Subcutaneous abdominal adipose tissue (tissue), 5 donors: ENCODE data around the gene ATP2B2.

ENCODE experiments used
- H3K27ac ChIP-seq: one replicate; pipeline ENCODE4 v1.7.0; 2013; ENCODE audit warnings: low read depth, mild to moderate bottlenecking, inconsistent platforms, low read length, moderate library complexity
- H3K27me3 ChIP-seq, 5 donors: one replicate each; pipeline ENCODE4 v1.7.0; 2013; ENCODE audit warnings: low read length in 5 of 5, inconsistent platforms in 1 of 5; ENCODE audit not compliant: control insufficient read depth in 5 of 5, insufficient read depth in 4 of 5
- H3K36me3 ChIP-seq, 5 donors: one replicate each; pipeline ENCODE4 v1.7.0; 2013; ENCODE audit warnings: low read length in 5 of 5; ENCODE audit not compliant: control insufficient read depth in 5 of 5, insufficient read depth in 5 of 5
- H3K4me1 ChIP-seq, 5 donors: one replicate each; pipeline ENCODE4 v1.7.0; 2013; ENCODE audit warnings: low read length in 5 of 5, mild to moderate bottlenecking in 3 of 5, moderate library complexity in 1 of 5; ENCODE audit not compliant: control insufficient read depth in 5 of 5, insufficient read depth in 5 of 5
- H3K4me3 ChIP-seq, 5 donors: one replicate each; pipeline ENCODE4 v1.7.0; 2013; ENCODE audit warnings: low read length in 5 of 5, low read depth in 1 of 5
- H3K9ac ChIP-seq, 5 donors: one replicate each; pipeline ENCODE4 v1.7.0; 2013; ENCODE audit warnings: low read length in 5 of 5, mild to moderate bottlenecking in 4 of 5, moderate library complexity in 3 of 5
- H3K9me3 ChIP-seq, 5 donors: one replicate each; pipeline ENCODE4 v1.7.0; 2013; ENCODE audit warnings: low read length in 5 of 5; ENCODE audit not compliant: control insufficient read depth in 5 of 5
- donor health status: healthy.
- donor health status: healthy.
- donor health status: healthy.
- donor health status: healthy.
- donor health status: healthy.

Gene ATP2B2

DNA sequence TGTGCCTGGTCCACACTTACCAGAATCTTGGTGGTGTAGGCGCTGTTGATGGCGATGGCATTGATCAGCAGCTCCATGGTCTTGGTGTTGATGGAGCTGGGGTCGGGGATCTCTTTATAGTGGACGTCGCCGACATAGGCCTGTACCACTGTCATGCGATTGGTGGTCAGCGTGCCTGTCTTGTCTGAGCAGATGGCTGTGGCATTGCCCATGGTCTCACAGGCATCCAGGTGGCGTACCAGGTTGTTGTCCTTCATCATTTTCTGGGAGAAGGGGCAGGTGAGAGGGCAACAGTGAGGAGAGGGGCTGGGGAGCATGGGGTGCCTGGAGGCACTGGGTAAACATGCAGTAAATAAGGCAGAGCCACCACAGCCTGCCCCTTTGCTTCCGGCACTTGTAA lies 133.6 kb downstream of the ATP2B2 start:
- no peak overlapping the region for H3K4me3 ChIP-seq
- H3K9me3 ChIP-seq: peaks cover 0 to 11% (median 8%) of the 10 kb centered on the region in 5 donors
- H3K27me3 ChIP-seq: peaks cover 0 to 9% (median 4%) of the 10 kb centered on the region in 5 donors
- no peaks in the 10 kb centered on the region for H3K36me3 ChIP-seq
- no peak overlapping the region for H3K27ac ChIP-seq
- no peaks in the 10 kb centered on the region for H3K4me1 ChIP-seq
- no peak overlapping the region for H3K9ac ChIP-seq

DNA sequence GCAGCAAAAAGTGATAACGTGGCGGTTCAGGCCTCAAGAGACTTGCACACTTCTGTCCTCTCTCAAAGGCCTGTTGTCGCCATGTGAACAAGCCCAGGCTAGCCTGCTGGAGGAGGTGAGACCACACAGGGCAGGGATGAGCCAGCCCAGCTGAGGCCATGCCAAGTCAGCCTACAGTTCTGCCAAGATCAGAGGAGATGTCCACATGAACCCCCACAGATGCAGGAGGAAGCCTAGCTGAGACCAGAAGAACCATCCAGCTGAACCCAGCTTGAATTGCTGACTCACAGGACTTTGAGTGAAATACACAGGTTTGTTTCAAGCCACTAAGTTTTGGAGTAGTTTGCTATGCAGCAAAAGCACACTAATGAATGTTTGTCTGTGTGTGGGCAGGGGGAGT lies 134.2 kb downstream of the ATP2B2 start:
- Histone ChIP-seq H3K27ac (no peak overlapping the region), H3K9me3 (peaks cover 0 to 11% (median 8%) of the 10 kb centered on the region in 5 donors), H3K4me3 (no peak overlapping the region), H3K4me1 (no peaks in the 10 kb centered on the region), H3K36me3 (no peaks in the 10 kb centered on the region), H3K9ac (no peak overlapping the region), H3K27me3 (peaks cover 0 to 5% (median 4%) of the 10 kb centered on the region in 5 donors)

DNA sequence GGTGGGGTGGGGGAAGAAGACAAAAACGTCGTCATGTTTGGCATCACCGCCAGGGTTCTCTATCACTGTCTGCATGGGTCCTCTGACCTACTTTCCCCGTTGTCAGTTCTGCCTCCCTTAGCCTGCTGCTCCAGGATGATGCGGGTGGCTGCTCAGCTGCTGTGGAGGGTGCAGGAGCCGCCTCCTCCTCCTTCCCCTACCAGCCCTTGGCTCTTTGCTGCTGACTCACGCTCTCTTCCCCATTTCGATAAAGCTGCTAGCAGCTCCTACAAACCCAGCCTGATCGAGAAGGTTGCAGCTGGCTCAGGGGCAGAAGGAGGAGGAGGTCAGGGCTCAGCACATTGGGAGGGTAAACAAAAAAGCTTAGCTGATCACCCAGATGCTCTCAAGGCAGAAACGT lies 135.0 kb downstream of the ATP2B2 start:
- H3K4me1 ChIP-seq: no peaks in the 10 kb centered on the region
- H3K4me3 ChIP-seq: no peak overlapping the region
- H3K9ac ChIP-seq: no peak overlapping the region
- peaks cover 0 to 5% (median 4%) of the 10 kb centered on the region in 5 donors for H3K27me3 ChIP-seq
- no peak overlapping the region for H3K27ac ChIP-seq
- peaks cover 0 to 11% (median 8%) of the 10 kb centered on the region in 5 donors for H3K9me3 ChIP-seq
- H3K36me3 ChIP-seq: no peaks in the 10 kb centered on the region

DNA sequence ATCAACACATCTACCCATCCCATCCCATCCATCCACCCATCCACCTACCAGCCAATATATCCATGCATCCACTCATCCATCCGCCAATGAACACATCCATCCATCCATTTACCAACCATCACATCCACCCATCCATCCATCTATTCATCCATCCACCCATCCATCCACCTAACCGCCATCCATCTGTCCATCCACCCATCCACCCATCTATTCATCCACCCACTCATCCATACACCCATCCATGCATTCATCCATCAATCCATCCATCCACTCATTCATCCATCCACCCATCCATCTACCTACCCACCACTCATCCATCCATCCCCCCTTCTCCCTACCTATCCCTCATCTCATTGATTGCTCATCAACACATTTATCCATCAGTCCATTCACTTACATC lies 136.9 kb downstream of the ATP2B2 start:
- H3K4me3 ChIP-seq: no peak overlapping the region
- peaks cover 0 to 5% (median 4%) of the 10 kb centered on the region in 5 donors for H3K27me3 ChIP-seq
- H3K4me1 ChIP-seq: no peaks in the 10 kb centered on the region
- peaks cover 0 to 11% (median 8%) of the 10 kb centered on the region in 5 donors for H3K9me3 ChIP-seq
- no peak overlapping the region for H3K9ac ChIP-seq
- H3K36me3 ChIP-seq: no peaks in the 10 kb centered on the region
- no peak overlapping the region for H3K27ac ChIP-seq

DNA sequence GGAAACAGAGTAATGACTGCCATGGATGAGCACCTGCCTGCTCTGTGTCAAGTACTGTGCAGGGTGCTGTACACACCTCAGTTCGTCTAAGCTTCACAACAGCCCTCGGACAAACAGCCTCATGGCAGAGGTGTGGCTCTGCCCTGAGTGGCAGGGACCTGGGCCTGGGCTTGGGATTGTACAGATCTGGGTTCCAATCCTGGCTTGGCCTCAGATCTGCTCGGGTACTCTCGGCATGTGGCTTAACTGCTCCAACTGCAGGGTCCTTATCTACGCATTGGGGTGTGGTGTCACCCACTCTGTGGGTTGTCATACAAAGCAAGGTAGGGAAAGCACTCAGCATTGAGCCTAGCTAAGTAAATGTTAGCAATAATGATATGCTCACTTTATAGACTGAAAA lies 137.9 kb downstream of the ATP2B2 start:
- H3K4me1 ChIP-seq: no peaks in the 10 kb centered on the region
- no peak overlapping the region for H3K27ac ChIP-seq
- peaks cover 0 to 5% (median 4%) of the 10 kb centered on the region in 5 donors for H3K27me3 ChIP-seq
- H3K9me3 ChIP-seq: peaks cover 0 to 14% (median 11%) of the 10 kb centered on the region in 5 donors
- no peaks in the 10 kb centered on the region for H3K36me3 ChIP-seq
- H3K9ac ChIP-seq: no peak overlapping the region
- H3K4me3 ChIP-seq: no peak overlapping the region

DNA sequence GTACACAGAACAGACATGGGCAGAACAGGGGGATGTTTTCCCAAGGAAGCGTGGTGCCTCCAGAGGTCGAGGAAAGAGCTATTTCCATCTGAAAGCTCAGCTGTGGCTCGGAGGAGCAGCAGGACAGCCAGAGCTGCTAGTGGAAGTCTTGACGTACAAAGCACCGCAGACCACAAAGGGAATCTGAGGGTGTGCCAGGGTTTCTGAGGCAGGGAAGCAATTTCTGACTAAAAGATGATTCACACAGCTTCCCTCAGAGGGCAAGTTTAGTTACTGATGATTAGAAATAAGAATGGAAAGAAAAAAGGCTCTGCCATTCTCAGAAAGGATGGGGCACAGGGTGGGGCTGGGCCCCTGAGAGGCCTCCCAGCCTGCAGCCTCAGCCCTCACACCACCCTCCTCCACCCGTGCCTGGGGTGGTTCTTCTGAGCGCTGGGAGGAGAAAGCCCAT lies 138.7 kb downstream of the ATP2B2 start:
- no peaks in the 10 kb centered on the region for H3K4me1 ChIP-seq
- no peak overlapping the region for H3K27ac ChIP-seq
- H3K4me3 ChIP-seq: no peak overlapping the region
- no peaks in the 10 kb centered on the region for H3K36me3 ChIP-seq
- peaks cover 0 to 12% (median 11%) of the 10 kb centered on the region in 5 donors for H3K9me3 ChIP-seq
- H3K9ac ChIP-seq: no peak overlapping the region
- peaks cover 0 to 10% (median 4%) of the 10 kb centered on the region in 5 donors for H3K27me3 ChIP-seq

DNA sequence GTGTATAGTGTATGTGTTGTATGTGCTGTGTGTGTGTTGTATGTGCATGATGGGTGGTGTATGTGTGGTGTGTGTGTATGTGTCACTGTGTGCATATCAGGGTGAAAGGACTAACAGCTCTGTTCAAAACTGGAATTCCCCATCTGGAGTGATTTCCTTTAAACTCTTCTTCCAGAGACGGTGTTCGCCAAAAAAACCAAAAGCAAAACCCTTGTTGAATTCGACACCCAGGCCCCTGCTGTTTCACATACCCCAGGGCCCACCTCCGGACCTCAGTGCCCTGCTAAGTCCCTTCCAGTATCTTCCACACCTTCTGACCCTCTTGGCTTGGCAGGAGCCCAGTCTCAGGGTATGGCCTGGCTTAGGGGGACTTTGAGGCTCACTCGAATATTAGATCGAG lies 139.6 kb downstream of the ATP2B2 start:
- no peak overlapping the region for H3K4me3 ChIP-seq
- no peaks in the 10 kb centered on the region for H3K36me3 ChIP-seq
- H3K9me3 ChIP-seq: peaks cover 0 to 6% (median 3%) of the 10 kb centered on the region in 5 donors
- H3K4me1 ChIP-seq: no peaks in the 10 kb centered on the region
- peaks cover 0 to 15% (median 6%) of the 10 kb centered on the region in 5 donors for H3K27me3 ChIP-seq
- H3K9ac ChIP-seq: no peak overlapping the region
- H3K27ac ChIP-seq: no peak overlapping the region

DNA sequence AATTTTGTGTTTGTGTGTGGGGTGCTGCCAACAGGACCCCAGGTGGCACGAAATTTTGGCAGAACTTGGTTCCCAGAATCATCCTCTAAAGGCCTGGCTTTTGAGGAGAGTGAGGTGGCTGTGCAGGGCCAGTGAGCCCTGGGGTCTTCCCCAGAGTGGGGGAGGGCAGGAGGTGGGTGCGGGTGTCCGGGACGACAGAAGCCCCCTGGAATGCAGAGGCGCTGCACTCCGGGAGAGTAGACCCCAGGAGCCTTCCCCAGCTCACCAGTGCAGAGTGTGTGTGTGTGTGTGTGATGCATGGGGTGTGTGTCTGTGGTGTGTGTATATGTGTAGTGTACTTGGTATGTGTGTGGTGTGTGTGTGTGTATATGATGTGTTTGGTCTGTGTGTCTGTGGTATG lies 140.1 kb downstream of the ATP2B2 start:
- no peak overlapping the region for H3K4me3 ChIP-seq
- H3K9ac ChIP-seq: no peak overlapping the region
- peaks cover 0 to 11% (median 7%) of the 10 kb centered on the region in 5 donors for H3K27me3 ChIP-seq
- H3K9me3 ChIP-seq: peaks cover 0 to 6% (median 3%) of the 10 kb centered on the region in 5 donors
- H3K4me1 ChIP-seq: no peaks in the 10 kb centered on the region
- no peaks in the 10 kb centered on the region for H3K36me3 ChIP-seq
- H3K27ac ChIP-seq: no peak overlapping the region

DNA sequence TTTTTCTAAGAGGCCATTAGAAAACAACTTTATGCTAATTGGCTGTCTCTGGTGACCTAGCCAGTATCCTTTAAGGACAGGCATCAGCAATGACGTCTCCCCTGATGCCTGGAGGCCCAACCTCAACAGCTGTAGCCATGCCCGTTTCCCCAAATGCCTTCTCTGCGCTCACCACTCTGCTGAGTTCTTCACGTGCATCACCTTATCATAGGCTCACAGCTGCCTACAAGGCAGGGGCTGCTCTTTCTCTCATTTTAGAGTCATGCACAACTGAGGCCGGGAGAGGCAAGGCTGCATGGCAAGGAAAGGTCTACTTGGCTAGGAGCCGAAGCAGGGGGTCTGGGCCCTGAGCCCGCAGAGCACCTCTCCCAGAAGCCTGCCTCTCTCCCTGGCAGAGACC lies 140.6 kb downstream of the ATP2B2 start:
- Histone ChIP-seq H3K36me3 (no peaks in the 10 kb centered on the region), H3K4me3 (no peak overlapping the region), H3K27ac (no peak overlapping the region), H3K9ac (no peak overlapping the region), H3K27me3 (peaks cover 0 to 12% (median 4%) of the 10 kb centered on the region in 5 donors), H3K4me1 (no peaks in the 10 kb centered on the region), H3K9me3 (peaks cover 0 to 8% (median 3%) of the 10 kb centered on the region in 5 donors)

DNA sequence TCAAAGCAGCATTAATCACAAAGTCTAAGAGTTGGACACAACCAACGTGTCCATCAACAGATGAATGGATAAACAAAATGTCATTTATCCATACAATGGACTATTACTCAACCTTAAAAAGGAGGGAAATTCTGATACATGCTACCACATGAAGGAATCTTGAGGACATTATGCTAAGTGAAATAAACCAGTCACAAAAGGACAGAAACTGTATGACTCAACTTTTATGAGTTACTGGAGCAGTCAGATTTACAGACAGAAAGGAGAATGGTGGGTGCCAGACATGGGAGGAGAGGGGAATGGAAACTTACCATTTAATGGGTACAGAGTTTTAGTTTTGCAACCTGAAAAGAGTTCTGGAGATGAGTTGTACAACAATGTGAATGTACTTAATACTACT lies 141.5 kb downstream of the ATP2B2 start:
- Histone ChIP-seq H3K4me1 (no peaks in the 10 kb centered on the region), H3K27me3 (peaks cover 0 to 15% (median 4%) of the 10 kb centered on the region in 5 donors), H3K27ac (no peak overlapping the region), H3K36me3 (no peaks in the 10 kb centered on the region), H3K9me3 (peaks cover 0 to 8% (median 3%) of the 10 kb centered on the region in 5 donors), H3K4me3 (no peak overlapping the region), H3K9ac (no peak overlapping the region)
